H9 (cell line): Measurements from ENCODE around the gene DNAH8. TPM values are rescaled to one million over a fixed set of nuclear protein-coding genes. Genes with fewer than 3 reads are reported as not detected.

Experiments used
- DNase-seq: peaks from one replicate; pipeline ENCODE4 v3.0.0-alpha.2; 2017
- H2AFZ ChIP-seq: one replicate; pipeline ENCODE4 v1.6.1; 2013; ENCODE audit warnings: mild to moderate bottlenecking, low read length, control low read depth, moderate library complexity
- H2AK5ac ChIP-seq: 2 replicates; pipeline ENCODE4 v1.6.1; 2013; ENCODE audit warnings: low read length, control low read depth, mixed read lengths; ENCODE audit not compliant: insufficient read length
- H2BK120ac ChIP-seq: one replicate; pipeline ENCODE4 v1.6.1; 2013; ENCODE audit warnings: low read depth, mild to moderate bottlenecking, low read length, control low read depth, inconsistent platforms; ENCODE audit not compliant: poor library complexity, severe bottlenecking
- H2BK12ac ChIP-seq: 2 replicates; pipeline ENCODE4 v1.6.1; 2013; ENCODE audit warnings: low read length, control low read depth, mixed read lengths, low read depth; ENCODE audit not compliant: insufficient read length
- H2BK15ac ChIP-seq: 2 replicates; pipeline ENCODE4 v1.6.1; 2013; ENCODE audit warnings: low read depth, low read length, control low read depth
- H2BK20ac ChIP-seq: one replicate; pipeline ENCODE4 v1.6.1; 2013; ENCODE audit warnings: low read depth, mild to moderate bottlenecking, low read length, control low read depth, inconsistent platforms; ENCODE audit not compliant: poor library complexity, severe bottlenecking
- H2BK5ac ChIP-seq: 2 replicates; pipeline ENCODE4 v1.6.1; 2013; ENCODE audit warnings: low read length, control low read depth, mixed read lengths; ENCODE audit not compliant: insufficient read length
- H3K14ac ChIP-seq: 2 replicates; pipeline ENCODE4 v1.6.1; 2013; ENCODE audit warnings: low read length, control low read depth; ENCODE audit not compliant: insufficient read depth
- H3K18ac ChIP-seq: 2 replicates; pipeline ENCODE4 v1.6.1; 2013; ENCODE audit warnings: low read depth, mild to moderate bottlenecking, mixed read lengths, low read length, control low read depth; ENCODE audit not compliant: insufficient read length
- H3K23ac ChIP-seq: 2 replicates; pipeline ENCODE4 v1.6.1; 2013; ENCODE audit warnings: low read length, control low read depth, mixed read lengths, low read depth; ENCODE audit not compliant: insufficient read length
- H3K23me2 ChIP-seq: 2 replicates; pipeline ENCODE4 v1.6.1; 2013; ENCODE audit warnings: low read depth, mild to moderate bottlenecking, mixed read lengths, low read length, control low read depth; ENCODE audit not compliant: insufficient read length, poor library complexity, severe bottlenecking
- H3K27ac ChIP-seq: 2 replicates; pipeline ENCODE4 v1.5.1; 2013; ENCODE audit warnings: low read length, control low read depth, mixed read lengths, low read depth; ENCODE audit not compliant: insufficient read length
- H3K27me3 ChIP-seq: 2 replicates; pipeline ENCODE4 v1.6.1; 2013; ENCODE audit warnings: low read length, control low read depth, inconsistent platforms; ENCODE audit not compliant: insufficient read depth
- H3K4ac ChIP-seq: 2 replicates; pipeline ENCODE4 v1.6.1; 2013; ENCODE audit warnings: low read depth, mild to moderate bottlenecking, control low read depth, inconsistent platforms, low read length, moderate library complexity
- H3K4me1 ChIP-seq: 2 replicates; pipeline ENCODE4 v1.6.1; 2013; ENCODE audit warnings: low read length, control low read depth, inconsistent platforms; ENCODE audit not compliant: insufficient read depth
- H3K4me2 ChIP-seq: 2 replicates; pipeline ENCODE4 v1.6.1; 2013; ENCODE audit warnings: low read length, control low read depth, mixed read lengths; ENCODE audit not compliant: insufficient read length, insufficient read depth
- H3K56ac ChIP-seq: 2 replicates; pipeline ENCODE4 v1.6.1; 2013; ENCODE audit warnings: low read depth, mild to moderate bottlenecking, mixed read lengths, low read length, control low read depth; ENCODE audit not compliant: insufficient read length
- H3K79me1 ChIP-seq: 2 replicates; pipeline ENCODE4 v1.6.1; 2013; ENCODE audit warnings: low read depth, mild to moderate bottlenecking, moderate library complexity, low read length, control low read depth, inconsistent platforms; ENCODE audit not compliant: insufficient read depth, poor library complexity, severe bottlenecking
- H3K79me2 ChIP-seq: 2 replicates; pipeline ENCODE4 v1.6.1; 2013; ENCODE audit warnings: low read length, control low read depth, inconsistent platforms; ENCODE audit not compliant: insufficient read depth
- H3K9ac ChIP-seq: 2 replicates; pipeline ENCODE4 v1.6.1; 2013; ENCODE audit warnings: low read length, control low read depth, mixed read lengths; ENCODE audit not compliant: insufficient read length; ENCODE audit errors: extremely low read depth
- H3K9me3 ChIP-seq: one replicate; pipeline ENCODE4 v1.6.1; 2013; ENCODE audit warnings: low read depth, low read length, inconsistent platforms; ENCODE audit not compliant: control insufficient read depth
- H3T11ph ChIP-seq: one replicate; pipeline ENCODE4 v1.6.1; 2013; ENCODE audit warnings: mild to moderate bottlenecking, low read length, control low read depth, inconsistent platforms
- H4K20me1 ChIP-seq: one replicate; pipeline ENCODE4 v1.6.1; 2013; ENCODE audit not compliant: control insufficient read depth, insufficient read length, insufficient read depth
- H4K5ac ChIP-seq: 2 replicates; pipeline ENCODE4 v1.6.1; 2013; ENCODE audit warnings: low read depth, mild to moderate bottlenecking, mixed read lengths, low read length, control low read depth; ENCODE audit not compliant: insufficient read length
- H4K8ac ChIP-seq: replicated peaks from 2 replicates; pipeline ENCODE4 v1.6.1; 2013; ENCODE audit warnings: low read length, control low read depth, mixed read lengths, low read depth; ENCODE audit not compliant: insufficient read length
- H4K91ac ChIP-seq: 2 replicates; pipeline ENCODE4 v1.6.1; 2013; ENCODE audit warnings: low read depth, mild to moderate bottlenecking, moderate library complexity, mixed read lengths, low read length, control low read depth; ENCODE audit not compliant: insufficient read length
- H3K27ac Mint-ChIP-seq, 3 experiments: 2 replicates in 2 of 3; 3 replicates in 1 of 3; pipeline ENCODE4 v1.8.0; 2020 to 2021; ENCODE audit warnings: mixed read lengths in 3 of 3, mild to moderate bottlenecking in 1 of 3, moderate library complexity in 1 of 3
- H3K27me3 Mint-ChIP-seq: 2 replicates; pipeline ENCODE4 v1.8.0; 2021; ENCODE audit warnings: low read depth, mild to moderate bottlenecking, moderate library complexity, mixed read lengths
- H3K36me3 Mint-ChIP-seq, 3 experiments: 2 replicates in 2 of 3; 3 replicates in 1 of 3; pipeline ENCODE4 v1.8.0; 2020 to 2021; ENCODE audit warnings: low read depth in 3 of 3, mixed read lengths in 3 of 3; ENCODE audit not compliant: insufficient read depth in 1 of 3
- H3K4me1 Mint-ChIP-seq, 2 experiments: 2 replicates each; pipeline ENCODE4 v1.8.0; 2020; ENCODE audit warnings: mixed read lengths in 2 of 2
- H3K4me3 Mint-ChIP-seq, 2 experiments: 2 replicates in 1 of 2; 3 replicates in 1 of 2; pipeline ENCODE4 v1.8.0; 2020 to 2021; ENCODE audit warnings: mild to moderate bottlenecking in 2 of 2, mixed read lengths in 2 of 2, moderate library complexity in 1 of 2
- H3K9me3 Mint-ChIP-seq, 2 experiments: 2 replicates in 1 of 2; 3 replicates in 1 of 2; pipeline ENCODE4 v1.8.0; 2020; ENCODE audit warnings: mild to moderate bottlenecking in 2 of 2, mixed read lengths in 2 of 2, moderate library complexity in 1 of 2
- CTCF ChIP-seq: fragments of 200-600 bp; sonication (generic); conservative IDR thresholded peaks from 3 replicates; pipeline ENCODE4 v1.8.0; 2021; ENCODE audit warnings: antibody characterized with exemption, mild to moderate bottlenecking
- WGBS: extraction: QIAGEN DNeasy Blood & Tissue Kit; methylation state at CpG from one replicate; pipeline ENCODE4 v1.1.7; 2013; ENCODE audit warnings: missing lambda C conversion rate, low lambda C conversion rate, mixed read lengths; ENCODE audit not compliant: insufficient read length; ENCODE audit errors: extremely low coverage; 5-methylcytosine and 5-hydroxymethylcytosine counted together
- total RNA-seq: library from RNA; stranded (reverse); gene quantifications from 2 replicates; pipeline ENCODE4 v1.2.1, GENCODE V29; 2021

Gene DNAH8
- total RNA-seq, 1 experiment from 2014 or later, result not detected

GRCh38 chr6:38723783-38724182 is 8.7 kb downstream of the DNAH8 start:
- no peak overlapping the region for H2BK5ac ChIP-seq
- H2AK5ac ChIP-seq, result no peak overlapping the region
- Mint-ChIP-seq H3K9me3 (peaks cover 0 to 7% of the 10 kb centered on the region in 2 experiments; a peak in 4 of 5 replicates), H3K4me1 (peaks cover 2 to 3% of the 10 kb centered on the region in 2 experiments; a peak in 1 of 4 replicates), H3K27ac (no peak overlapping the region), H3K4me3 (no peak overlapping the region), H3K27me3 (no peaks in the 10 kb centered on the region; the same call in 1 of the 2 replicates), H3K36me3 (peaks cover 0 to 8% (median 0%) of the 10 kb centered on the region in 3 experiments; a peak in 2 of 7 replicates)
- H3K4me2 ChIP-seq, result no peak overlapping the region
- H2AFZ ChIP-seq, result no peak overlapping the region
- H3T11ph ChIP-seq, result no peak overlapping the region
- H3K18ac ChIP-seq, result no peak overlapping the region
- H2BK15ac ChIP-seq, result no peak overlapping the region
- no peak overlapping the region for H2BK20ac ChIP-seq
- no peak overlapping the region for H4K91ac ChIP-seq
- WGBS, result no CpG with 5 or more reads among the region's 5 CpGs
- no peaks in the 10 kb centered on the region for H3K27me3 ChIP-seq
- no peak overlapping the region for H4K8ac ChIP-seq
- no peaks in the 10 kb centered on the region for H3K23me2 ChIP-seq
- H3K27ac ChIP-seq, result no peak overlapping the region
- TF ChIP-seq CTCF, result no peak
- no peak overlapping the region for H2BK12ac ChIP-seq
- no peak overlapping the region for H3K56ac ChIP-seq
- no peak overlapping the region for H3K4ac ChIP-seq
- no peak overlapping the region for H3K23ac ChIP-seq
- no peaks in the 10 kb centered on the region for H4K20me1 ChIP-seq
- H3K4me1 ChIP-seq, result no peaks in the 10 kb centered on the region
- no peaks in the 10 kb centered on the region for H3K9me3 ChIP-seq
- H2BK120ac ChIP-seq, result no peak overlapping the region
- H3K9ac ChIP-seq, result no peak overlapping the region
- H3K79me1 ChIP-seq, result no peaks in the 10 kb centered on the region
- H3K14ac ChIP-seq, result no peak overlapping the region
- H3K79me2 ChIP-seq, result no peaks in the 10 kb centered on the region
- H4K5ac ChIP-seq, result no peak overlapping the region
- DNase-seq, result no peak
